Measurements from ENCODE around the gene TRIM10.
"Not testable (repeated sequence)": the region's sequence is repeated elsewhere in the genome, so short reads cannot be mapped to it uniquely, and the experiment has no call there.

TRIM10 gene

DNA sequence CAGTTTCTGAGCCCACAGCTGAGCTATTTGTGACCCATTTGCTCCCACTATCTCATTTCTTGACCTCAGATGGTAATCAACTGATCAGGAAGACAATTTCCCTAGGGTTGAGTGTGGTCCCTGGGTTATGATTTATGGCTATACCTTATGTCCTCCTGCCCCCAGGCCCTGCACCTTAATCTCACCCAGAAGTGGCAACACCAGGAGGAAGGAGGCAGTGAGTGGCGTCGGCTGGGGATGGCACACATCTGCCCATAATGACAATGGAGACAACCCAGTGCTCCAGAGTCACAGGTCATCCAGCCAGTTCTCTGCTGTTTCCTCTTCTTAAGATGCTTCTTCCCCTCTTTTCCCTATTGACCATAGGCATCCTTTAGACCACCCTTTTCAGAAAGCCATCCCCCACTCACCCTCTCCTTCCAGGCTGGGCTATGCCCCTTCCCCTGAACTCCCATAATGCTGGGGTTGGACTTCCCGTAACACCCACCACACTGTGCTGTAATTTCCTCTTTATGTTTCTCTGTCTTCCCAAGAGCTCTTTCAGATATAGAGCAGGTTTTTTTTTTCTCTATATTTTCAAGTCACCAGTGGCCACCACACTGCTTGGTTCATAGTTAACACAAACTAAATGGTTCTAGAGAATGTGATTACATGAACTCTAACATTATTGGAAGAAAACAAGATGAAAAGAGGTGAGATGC, 8.0 kb downstream of the TRIM10 start:
- DNase-seq = peak in 3 of 4 experiments; percentile 37 to 58 (median 38)

DNA sequence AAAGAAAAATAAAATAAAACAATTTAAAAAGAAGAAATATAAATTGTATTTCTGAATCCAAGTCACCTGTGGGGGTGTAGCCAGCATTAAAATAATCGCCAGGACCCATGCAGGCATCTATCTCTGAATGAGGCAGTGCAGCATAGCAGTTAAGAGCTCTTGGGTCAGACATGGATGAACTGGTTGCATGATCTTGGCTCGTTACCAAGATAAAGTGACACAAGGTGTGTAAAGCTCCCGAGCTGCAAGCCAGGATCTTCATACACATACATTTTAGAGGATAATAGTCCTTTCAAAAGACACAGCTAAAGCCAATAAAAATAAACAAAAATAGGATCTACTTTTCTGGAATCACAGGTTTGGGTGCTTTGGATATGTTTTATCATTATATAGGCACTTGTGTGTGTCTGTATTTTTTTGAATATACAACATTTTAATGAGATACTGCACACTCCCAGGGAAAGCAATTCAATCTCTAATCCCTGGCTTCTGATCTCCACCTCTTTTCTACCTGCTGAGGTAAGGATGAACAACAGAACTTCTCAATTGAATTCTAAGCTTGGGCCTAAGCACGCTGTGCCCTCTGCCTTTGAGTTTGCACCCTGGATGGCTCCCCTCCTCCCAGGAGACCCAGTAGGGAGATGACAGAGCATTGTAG, 8.9 kb downstream of the TRIM10 start:
- no peak for DNase-seq

DNA sequence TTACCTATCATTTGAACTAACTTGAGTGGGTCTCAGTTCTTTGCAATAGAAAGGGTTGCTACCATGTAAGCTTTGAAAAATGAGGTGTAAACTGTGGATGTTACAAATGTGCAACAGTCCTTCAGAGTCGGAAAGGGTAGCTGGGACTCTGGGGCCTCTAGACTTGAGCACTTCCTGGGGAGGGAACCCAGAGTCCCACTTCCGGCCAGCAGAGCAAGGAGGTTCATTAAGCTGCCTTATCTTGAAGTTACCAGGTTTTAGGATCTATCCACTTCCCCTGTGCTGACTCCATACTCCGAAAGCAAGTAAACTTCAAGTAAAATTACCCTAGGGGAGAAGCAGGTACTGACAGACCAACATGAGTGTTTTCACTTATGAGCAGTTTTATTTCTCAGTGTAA, 9.4 kb downstream of the TRIM10 start:
- peak in 1 of 4 experiments; percentile 22 for DNase-seq

DNA sequence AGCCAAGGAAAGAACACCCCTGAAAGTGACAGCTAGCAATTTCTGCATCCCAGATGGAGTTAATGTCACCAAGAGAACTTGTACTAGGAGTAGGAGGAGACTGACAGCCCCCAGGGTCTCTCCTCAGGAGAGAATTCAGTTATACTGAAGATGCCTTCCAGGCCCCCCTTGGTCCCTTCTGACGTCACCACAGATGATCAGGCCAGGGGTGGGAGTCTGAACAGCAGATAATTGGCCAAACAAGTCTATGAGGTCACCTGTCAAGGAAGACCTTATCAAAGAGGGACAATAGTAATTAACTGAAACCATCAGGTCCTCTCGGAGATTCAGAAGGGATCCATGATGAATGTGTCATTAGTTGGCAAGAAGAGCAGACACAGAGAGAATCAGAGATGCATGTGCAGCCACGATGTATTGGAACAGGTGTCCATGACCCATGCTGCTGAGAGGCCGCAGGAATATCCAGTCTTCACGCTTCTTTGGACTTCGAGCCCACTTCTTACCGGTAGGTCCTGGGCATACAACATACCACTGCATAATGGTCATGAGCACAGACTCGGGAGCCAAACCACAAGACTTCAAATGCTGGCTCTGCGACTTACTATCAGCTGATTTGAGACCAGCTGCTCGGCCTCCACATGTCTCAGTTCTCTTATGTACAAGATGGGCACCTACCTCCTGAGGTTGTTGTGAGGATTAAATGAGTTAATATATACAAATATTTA, 10.2 kb downstream of the TRIM10 start:
- DNase-seq = no peak

DNA sequence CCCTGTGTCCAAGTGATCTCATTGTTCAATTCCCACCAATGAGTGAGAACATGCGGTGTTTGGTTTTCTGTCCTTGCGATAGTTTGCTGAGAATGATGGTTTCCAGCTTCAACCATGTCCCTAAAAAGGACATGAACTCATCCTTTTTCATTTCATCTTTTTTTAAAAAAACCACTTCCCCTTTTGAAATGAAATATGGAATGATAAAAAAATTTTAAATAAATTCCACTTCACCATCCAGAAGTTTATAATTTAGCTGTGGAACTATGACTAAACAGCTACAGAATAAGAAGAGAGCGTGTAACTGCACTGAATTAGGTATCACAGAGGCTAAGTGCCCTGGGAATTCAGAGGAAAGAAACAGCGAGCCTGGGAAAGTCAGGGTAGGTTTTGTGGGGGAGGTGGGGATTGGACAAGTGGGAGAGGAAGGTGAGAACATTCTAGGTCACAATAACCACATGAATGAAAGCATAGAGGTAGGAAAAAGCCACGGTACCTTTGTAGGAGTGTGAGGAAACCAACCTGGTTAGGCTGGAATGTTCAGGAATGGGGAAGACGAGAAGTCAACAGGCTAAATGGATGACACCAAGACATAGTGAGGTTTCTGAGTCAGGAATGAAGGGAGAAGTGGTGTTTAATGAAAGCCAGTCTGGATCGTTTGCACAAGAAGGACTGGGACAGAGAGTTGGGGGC, 11.0 kb downstream of the TRIM10 start:
- DNase-seq = peak in 1 of 4 experiments; percentile 20

DNA sequence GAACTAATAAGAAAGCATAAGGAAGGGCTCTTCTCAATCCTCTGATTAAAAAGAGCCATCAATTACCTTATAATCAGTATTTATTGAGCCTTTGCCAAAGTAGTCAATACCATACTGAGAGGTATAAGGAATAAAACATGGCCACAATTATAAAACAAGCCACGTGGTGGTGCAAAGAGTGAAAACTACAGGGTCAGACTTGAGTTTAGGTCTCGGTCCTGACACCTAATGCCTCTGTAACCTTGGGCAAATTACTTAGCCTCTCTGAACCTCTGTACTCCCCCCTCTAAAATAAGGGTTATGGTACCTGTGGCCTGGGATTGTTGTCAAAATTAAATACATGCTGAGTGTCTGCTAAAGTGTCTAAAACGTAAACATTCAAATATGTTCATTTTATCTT, 11.8 kb downstream of the TRIM10 start:
- no peak for DNase-seq

DNA sequence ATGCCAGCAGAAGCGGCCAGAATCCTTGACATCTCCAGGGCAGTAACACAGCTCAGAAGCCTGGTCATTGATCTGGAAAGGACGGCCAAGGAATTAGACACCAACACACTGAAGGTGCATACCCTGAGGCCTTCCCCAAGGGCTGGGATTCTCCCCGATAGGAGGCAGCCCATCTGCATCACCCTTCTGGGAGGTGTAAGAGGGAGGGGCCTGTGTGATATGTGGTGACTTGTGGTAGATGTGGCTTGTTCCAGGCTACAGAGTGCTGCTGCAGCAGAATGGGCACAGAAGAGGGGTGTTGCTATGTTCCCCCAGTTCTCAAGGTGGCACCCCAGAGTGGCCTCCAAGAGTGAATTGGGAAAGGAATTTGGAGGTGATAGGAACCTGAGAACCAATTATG, 13.9 kb downstream of the TRIM10 start:
- DNase-seq = no peak

DNA sequence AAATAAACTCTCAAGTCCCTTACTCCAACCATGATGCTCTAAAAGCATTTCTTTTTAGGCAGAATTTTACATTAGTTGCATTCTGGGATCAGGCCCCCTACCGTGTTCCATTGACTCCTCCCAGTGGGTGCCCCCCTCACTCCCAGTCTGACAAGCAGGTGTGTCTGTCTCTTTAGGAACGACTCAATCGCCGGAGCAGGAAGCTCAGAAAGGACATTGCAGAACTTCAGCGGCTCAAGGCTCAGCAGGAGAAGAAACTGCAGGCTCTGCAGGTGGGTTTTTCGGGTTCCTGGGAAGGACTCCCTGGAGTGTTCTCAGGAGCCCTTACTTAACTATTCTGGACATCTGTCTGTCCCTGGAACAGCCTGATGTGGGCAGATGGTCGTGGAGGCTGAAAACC, 15.2 kb downstream of the TRIM10 start:
- no peak for DNase-seq

DNA sequence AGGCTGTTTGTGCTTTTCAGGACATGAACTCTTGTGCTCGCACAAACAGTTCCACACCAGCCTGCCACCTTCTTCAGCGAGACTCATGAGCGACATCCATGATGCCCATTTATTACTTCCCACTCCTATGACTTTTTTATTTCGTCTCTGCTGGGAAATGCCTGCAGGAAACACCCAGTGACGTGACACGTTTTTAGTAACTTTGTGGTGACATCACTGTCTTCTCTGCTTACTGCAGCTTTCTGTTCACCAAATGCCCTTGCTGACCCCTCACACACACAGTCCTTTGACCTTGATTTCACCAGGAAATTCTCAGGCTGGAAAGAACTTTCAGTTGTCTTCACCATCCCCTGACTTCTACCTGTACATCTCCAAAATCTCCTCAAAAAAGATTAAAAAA, 16.2 kb downstream of the TRIM10 start:
- no peak for DNase-seq

DNA sequence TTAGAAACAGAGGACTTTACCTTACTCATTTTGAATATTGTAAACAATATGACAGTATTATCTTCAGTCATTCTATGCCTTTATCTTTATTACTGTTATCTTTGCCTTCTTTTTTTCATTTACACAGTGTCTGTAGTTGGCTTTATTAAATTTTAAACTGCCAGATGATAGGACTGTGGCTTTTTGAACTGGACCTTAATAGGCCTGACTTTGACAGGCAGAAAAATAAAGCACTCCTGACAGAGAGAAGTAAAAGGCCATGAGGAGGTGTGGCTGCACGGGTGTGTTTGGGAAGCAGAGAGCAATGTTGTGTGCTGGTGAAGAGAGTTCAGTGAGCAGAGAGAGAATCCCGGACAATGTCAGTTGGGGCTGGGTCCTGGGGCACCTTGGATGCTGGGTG, 17.2 kb downstream of the TRIM10 start:
- no peak for DNase-seq

DNA sequence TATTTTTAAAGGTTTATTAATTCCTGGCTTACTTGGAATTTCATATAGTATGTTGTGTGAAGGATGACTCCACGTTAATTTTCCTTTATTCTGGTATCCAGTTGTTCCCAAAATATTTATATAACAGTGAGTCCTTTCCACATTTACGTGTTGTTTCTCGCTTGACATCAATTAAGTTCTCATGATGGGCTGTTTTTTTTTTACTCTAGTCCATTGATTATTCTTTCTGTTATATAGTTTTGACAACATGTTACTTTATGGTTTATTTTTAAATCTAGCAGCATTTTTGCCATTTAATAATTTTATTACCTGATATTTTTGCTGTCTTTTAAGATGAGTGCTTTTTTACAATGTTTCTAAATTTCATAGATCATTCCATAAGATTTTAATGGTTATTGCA, 18.3 kb downstream of the TRIM10 start:
- no peak for DNase-seq

DNA sequence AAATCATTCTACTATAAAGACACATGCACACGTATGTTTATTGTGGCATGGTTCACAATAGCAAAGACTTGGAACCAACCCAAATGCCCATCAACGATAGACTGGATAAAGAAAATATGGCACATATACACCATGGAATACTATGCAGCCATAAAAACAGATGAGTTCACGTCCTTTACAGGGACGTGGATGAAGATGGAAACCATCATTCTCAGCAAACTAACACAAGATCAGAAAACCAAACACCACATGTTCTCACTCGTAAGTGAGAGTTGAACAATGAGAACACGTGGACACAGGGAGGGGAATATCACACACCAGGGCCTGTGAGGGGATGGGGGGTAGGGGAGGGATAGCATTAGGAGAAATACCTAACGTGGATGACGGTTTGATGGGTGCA, 20.8 kb downstream of the TRIM10 start:
- DNase-seq = not testable (repeated sequence)

DNA sequence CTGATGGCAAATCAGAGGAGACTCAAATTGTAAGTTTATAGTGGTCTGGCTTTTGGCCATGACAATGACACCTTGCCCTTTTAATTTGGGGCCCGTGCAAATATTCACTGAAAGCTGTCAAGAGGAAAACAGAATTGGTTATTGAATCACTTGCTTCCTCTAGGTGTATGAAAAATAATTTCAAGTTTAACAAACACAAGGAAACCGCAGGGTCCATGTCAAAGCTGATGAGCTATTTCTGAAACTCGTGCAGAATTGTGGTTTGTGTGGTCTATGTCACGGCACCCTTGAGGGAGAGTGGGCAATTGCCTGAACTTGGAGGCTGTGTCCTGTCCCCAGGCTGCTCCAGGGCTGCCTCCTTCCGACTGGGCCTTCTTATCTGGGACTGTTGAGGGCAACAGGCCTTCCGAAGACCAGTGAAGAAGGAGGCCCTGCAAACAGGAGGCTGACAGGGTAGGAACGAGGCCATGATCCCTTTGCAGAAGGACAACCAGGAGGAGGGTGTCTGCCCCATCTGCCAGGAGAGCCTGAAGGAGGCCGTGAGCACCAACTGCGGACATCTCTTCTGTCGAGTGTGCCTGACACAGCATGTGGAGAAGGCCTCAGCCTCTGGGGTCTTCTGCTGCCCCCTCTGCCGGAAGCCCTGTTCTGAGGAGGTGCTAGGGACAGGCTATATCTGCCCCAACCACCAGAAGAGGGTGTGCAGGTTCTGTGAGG, 24.3 kb downstream of the TRIM10 start:
- DNase-seq = no peak

DNA sequence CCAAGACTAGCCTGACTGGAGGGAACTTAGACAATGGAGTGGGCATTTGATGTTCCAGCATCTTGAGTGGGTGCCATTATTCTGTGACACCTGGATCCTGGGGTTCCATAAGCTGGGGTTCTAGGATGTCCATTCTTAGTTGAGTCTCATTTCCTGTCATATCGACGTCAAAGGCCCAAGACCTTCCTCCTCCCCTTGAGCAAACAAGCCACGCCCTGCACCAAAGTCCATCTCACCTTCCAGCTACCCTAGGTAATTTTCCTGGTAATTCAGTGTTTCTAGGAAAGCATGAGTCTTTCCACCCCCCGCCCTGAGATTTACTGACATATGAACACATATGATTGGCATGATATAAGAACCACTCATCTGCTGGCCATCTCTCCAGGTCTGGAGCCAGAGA, 25.3 kb downstream of the TRIM10 start, which contains the start of gene TRIM40:
TSS of gene TRIM40 (plus strand) at position 384 of the 400 bp plus-strand sequence. CDS start 897 bp downstream, outside the sequence.
- no peak for DNase-seq

DNA sequence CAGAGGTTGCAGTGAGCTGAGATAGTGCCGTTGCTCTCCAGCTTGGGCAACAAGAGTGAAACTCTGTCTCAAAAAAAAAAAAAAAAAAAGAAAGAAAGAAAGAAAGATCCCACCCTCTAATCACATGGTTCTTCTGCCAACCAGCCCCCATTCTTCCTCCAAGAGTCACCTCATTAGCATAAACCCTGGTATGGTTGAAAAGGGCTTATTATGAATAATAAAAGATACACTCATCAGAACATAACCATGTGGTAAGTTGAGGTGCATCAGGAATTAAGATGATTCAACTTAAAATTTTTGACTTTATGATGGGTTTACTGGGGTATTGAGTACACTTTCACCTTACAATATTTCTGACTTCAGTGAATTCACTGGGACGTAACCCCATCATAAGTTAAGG, 25.9 kb downstream of the TRIM10 start:
- DNase-seq = no peak

DNA sequence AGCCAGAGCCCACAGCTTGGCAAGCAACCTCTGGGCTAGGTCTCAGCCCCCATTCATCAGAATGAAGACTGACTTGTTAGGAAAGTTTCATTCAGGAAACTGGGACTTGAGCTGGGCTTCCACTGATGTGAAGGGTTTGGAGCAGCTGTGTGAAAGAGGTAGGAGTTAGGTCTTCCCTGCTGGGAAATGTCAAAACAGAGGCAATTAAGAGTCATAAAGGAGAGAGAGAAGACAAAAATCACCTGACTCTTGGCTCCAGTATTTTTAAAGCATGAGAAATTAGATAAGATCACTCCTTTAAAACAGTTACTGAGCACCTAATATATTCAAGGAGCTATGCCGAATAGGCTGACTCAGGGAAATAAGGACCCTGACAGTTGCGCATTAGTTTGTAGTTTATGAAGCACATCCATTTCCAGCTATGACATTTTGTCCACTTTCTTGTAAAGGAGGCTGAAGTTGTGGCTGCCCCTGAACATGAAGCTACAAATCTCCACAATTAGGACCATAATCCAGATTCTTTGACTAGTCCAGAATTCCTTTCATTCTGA, 29.0 kb downstream of the TRIM10 start:
- no peak for DNase-seq

DNA sequence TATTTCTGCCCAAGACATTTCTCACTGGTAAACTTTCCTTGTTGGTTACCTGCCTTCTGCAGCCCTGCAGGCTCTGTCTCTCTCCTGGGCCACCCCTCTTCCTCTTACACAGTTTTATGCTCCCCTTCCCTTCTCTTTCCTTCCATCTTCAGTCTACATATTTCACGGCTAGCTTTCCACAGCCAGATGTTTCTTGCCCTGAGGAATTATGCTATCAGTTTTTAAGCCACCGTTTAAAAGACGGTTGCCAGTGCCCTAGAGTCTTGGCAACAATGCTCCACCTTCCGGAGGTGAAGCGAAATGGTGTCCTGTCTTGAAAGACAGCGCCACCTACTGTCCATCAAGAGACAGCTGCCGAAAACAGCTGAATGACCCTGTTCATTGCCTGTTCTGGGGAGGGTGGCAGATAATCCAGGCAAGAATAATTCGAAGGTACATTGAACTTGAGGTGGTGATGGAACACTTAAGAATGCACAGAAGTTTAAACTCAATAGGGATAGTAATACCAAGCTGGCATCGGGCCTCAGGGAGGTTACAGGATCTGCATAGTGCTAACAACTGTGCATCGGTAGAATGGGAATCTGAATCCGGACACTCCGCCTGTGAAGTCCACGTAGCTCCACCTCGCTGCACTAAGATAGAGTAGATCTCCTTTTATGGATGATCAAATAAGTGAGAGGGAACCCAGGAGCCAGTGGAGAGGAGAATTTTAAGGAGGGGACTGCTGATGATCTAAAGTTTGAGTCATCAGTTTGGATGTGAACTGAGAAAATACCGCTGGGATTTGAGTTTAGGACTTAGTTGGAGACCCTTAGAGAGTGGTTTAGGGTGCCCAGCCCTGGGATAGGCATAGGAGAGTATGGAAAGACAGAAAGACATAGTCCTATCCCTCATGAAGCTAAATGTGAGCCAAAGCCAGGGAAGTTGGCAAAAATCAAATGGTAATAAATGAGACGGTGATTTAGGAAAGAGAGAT, 29.8 kb downstream of the TRIM10 start:
- DNase-seq = peak; percentile 81 to 93 (median 88)

DNA sequence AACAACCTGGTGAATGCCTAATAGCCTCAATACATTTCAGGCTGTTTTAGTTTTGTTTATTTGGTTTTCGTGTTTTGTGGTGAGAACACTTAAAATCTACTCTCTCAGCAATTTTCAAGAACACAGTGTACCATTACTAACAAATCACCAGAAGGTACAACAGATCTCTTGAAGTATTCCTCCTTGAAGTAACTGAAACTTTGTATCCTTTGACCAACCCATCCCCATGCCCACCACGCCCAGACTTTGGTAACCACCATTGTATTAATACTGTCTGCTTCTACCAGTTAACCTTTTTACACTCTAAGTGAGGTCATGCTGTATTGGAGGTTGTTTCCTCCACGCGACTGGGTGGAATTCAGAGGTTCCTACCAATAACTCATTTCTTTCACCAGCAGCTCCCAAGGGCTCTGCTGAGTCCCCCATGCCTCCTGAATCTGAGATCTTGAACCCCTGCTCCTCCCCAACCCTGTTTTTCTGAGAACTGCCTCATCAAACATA, 30.8 kb downstream of the TRIM10 start:
- no peak for DNase-seq

DNA sequence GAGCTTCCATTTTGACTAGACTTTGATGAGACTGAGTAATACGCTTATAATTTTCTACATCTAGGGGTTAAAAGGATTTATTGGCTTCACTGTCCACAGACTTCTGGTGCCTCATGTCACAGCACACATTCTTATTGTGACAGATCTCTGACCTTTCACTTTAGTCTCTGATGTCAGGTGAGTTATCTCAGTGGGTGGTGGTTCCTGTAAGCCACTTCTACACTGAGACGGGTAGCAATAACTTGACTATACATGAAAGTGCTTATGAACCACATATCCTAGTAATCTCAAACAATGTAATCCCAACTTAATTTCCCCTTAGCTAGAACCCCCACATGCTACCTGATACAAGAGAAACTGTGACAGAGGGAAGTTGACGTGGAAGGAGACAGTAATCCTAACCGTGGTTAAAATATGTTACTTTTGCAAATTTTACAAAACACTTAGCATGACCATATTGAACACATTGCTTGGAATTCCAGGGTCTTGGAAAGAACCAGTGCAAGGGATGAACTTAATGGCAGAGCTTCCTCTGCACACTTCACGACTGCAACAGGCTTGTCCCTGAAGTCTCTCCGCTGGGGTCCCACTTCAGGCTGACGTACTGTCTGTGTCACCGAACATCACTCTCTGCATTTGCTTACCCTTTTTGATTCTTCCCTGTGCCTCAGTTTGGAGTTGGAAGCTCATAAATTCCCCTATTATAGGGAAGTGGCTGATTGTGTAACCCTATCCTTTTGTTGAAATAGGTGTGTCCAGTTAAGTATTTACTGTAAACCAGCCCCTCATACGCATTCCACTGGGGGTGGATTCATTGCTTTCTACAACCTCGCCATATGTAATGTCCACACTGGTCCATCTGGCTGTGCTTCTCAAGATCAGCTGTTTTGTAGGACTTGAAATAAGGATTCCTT, 31.5 kb downstream of the TRIM10 start:
- peak in 3 of 4 experiments; percentile 12 to 45 (median 32) for DNase-seq

Measured in suppressor macrophage (primary cell).